CD4-positive, alpha-beta T cell treated with Interleukin-10 for 1 hour (primary cell): Measurements from ENCODE around the gene PPP1R13L.

Source experiments
- DNase-seq: peaks from one replicate; pipeline ENCODE4 v3.0.0-alpha.2; 2020

Gene PPP1R13L

DNA sequence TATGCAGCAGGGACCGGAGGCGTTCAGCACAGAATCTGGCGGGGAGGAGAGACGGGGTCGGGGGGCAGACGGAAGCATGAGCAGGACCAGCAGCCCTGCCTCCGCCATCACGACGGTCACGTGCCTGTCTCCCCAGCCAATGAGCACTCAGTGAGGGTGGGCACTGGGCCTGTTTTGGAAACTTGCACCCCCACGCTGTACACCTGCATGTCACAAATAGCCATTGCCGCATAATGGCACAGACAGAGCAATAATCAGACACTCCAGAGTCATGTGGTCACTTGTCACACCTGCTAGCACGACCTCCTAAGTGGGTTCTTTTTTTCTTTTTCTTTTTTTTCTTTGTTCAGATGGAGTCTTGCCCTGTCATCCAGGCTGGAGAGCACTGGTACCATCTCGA is 43.3 kb downstream of the PPP1R13L start:
- DNase-seq: no peak

- no peak for DNase-seq
Measured at GRCh38 chr19:45358213-45358792, 46.6 kb downstream of the PPP1R13L start.

GRCh38 chr19:45357445-45357783 is 47.5 kb downstream of the PPP1R13L start:
- DNase-seq: no peak

DNA sequence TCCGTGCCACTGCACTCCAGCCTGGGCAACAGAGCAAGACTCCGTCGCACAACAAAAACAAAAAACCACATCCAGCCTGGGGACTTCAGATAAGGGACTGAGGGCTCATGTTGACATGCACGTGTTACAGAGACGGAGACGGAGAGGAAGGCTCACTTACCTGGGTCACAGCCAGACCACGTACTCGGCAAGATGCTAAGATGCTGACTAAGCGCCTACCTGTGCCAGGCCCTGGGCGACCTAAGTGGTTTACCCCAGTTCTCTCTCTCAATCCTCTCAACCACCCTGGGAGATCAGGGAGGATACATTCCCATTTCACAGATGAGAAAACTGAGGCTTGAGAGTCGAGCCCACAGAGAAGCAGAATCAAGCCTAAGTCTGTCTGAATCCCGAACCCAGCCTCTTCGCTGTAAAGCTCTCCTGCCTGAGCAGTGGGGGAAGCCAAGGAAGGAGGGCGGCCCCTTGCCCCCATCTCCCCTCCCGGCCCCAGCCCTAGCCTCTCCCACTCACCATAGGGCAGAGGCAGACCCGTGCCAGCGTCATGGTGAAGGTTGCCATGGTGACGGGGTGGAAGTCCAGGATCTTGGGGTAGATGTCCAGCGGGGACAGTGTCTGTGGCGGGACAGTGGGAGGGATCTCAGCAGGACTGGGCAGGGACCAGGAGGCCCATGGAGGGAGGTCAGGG is 48.0 kb downstream of the PPP1R13L start:
- no peak for DNase-seq

DNA sequence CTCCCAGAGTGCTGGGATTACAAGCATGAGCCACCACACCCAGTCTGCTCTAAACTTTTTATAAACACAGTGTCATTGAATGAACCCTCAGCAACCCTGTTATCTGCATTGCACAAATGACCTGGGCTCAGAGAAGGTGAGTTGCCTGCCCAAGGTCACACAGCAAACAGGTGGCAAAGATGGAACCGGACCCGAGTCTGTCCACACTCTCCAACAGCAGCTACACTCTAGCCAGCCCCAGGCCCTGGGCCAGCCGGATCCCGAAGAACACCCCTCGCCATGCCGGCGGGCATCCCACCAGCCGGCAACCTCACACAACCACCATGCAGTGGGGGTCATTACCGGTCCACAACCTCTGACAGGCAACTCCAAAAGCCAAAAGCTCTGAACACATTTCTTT is 49.0 kb downstream of the PPP1R13L start:
- DNase-seq: no peak

DNA sequence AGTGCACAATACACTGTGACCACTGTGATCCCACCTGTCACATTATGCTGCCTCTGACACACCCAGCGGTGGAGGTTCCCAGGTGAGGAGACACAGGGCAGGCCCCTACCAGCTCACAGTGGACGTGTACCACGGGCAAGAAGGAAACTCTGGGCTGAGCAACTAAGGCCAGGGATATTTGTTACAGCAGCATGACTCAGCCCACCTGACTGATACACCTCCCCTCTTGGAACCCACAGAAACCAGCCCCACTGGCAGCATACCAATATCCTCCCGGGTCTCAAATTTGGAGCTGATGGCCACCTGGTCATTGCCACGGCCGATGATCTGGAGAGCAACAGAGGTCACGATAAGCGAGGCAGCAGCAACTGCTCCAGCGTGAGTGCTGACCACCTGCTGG is 49.5 kb downstream of the PPP1R13L start:
- no peak for DNase-seq

DNA sequence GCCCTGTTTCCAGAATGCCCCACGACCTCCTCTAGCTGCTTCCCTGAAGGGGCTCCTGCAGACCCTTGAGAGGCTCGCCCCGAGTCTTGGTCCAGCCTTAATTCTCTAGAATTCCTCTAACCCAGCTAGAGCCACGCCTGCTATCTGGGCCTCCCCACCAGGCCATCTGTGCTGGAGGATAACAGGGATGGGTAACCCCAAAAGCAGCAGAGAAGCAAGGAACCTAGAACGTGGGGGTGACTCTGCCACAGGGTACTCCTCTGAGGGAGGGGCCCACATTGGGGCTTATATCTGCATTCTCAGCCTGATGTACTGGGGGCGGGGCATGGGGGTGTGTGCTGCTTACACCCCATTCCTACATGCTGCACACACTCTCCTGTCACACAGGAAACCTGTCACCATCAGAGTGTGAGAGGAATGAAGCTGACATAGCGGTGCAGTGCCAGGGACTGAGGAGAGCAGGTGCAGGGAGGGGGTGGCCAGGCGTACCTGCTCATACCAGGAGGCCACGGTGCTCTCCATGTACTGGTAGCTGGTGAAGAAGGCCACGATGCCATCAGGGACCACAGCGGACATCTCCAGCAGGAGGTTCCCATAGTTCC is 50.5 kb downstream of the PPP1R13L start:
- DNase-seq: no peak

GRCh38 chr19:45352914-45353796 is 51.7 kb downstream of the PPP1R13L start:
- DNase-seq: no peak

- no peak for DNase-seq
Measured at GRCh38 chr19:45352471-45352870, 52.4 kb downstream of the PPP1R13L start.

DNA sequence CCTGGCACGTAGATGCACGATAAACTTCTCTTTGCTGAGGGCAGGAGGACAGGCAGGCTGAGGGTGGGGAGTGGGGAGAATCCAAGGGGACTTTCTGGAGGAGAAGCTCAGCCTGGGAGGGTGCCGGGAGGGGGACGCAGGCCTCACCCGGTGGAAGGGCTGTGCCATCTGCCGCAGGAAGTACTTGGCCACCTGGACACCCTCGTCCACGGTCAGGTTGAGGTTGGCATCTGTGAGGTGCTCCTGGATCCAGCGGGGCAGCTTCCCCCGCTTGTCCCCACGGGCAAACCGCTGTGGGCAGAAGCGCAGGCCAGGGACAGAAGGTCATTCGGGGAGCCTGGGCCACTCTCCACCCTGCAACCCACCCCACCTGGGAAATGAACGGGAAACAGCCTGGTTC is 52.8 kb downstream of the PPP1R13L start:
- DNase-seq: no peak

DNA sequence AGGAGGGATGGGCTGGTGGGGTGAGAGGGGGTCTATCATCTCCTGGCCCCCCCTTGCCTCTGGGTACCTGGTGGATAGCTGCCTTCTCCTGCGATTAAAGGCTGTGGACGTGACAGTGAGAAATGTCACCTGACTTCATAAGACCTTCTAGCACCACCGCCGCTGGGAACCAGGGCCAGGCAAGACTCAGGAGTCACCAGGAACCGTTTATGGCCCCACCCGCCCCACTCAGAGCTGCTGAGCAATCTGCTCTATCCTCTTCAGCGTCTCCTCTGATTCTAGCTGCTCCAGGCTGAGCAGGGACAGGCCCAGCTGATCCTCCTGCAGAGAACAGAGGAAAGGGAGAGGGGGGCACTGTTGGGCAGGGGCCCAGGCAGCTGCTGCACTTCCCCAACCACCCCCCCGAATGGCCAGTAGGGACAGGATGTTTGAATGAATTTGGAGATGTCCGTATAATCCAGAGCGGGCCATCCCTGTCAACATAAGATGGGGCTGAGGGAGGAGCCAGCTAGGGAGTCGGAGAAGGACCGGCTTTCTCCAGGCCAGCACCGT is 53.4 kb downstream of the PPP1R13L start:
- no peak for DNase-seq

- no peak for DNase-seq
Measured at GRCh38 chr19:45350477-45351058, 54.3 kb downstream of the PPP1R13L start.

DNA sequence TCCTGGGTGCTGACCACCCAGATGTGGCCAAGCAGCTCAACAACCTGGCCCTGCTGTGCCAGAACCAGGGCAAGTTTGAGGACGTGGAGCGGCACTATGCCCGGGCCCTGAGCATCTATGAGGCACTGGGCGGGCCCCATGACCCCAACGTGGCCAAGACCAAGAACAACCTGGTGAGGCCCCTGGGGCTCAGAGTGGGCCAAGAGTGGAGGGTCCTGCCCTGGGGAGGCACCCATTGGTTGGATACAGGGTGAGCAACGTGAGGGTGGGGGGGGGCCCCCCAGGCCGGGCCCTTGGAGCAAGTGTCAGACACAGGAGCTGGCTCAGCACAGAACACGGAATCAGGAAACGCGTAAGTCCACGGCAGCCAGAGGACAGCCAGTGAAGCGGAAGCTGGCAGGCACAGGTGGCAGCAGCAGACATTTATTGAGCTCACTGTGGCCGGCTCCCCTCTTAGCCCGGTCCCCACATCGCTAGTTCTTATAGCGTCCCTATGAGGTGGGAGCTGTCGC is 55.4 kb downstream of the PPP1R13L start:
- DNase-seq: no peak

- no peak for DNase-seq
Measured at GRCh38 chr19:45349126-45349415, 55.8 kb downstream of the PPP1R13L start.

DNA sequence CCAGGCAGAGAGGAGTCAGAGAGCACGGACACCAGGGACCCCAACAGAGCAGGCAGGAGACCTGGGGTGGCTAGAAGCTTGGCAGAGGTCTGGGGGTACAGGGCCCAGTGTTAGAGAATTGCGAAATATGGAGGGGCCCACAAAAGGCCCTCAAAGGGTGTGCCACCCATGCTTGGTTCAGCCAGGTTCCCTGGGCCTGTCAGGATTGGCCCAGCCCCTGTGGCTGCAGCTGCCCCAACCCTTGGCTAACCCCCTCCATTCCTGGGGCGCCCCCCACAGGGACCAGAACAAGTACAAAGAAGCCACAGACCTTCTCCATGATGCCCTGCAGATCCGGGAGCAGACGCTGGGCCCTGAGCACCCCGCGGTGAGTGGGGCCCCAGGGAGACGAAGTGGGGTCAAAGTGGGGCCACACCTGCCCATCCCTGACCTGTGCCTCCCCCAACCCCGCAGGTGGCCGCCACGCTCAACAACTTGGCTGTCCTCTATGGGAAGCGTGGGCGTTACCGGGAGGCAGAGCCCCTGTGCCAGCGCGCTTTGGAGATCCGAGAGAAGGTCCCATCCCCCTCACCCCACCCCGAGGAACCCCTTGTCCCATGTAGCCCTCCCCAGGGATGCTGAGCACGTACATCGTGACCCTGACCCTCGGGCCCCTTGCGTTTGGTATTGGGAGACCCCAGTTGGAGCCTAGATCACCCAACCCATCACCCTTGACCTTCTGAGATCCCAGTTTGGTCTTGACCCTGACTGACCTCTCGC is 56.3 kb downstream of the PPP1R13L start:
- no peak for DNase-seq

DNA sequence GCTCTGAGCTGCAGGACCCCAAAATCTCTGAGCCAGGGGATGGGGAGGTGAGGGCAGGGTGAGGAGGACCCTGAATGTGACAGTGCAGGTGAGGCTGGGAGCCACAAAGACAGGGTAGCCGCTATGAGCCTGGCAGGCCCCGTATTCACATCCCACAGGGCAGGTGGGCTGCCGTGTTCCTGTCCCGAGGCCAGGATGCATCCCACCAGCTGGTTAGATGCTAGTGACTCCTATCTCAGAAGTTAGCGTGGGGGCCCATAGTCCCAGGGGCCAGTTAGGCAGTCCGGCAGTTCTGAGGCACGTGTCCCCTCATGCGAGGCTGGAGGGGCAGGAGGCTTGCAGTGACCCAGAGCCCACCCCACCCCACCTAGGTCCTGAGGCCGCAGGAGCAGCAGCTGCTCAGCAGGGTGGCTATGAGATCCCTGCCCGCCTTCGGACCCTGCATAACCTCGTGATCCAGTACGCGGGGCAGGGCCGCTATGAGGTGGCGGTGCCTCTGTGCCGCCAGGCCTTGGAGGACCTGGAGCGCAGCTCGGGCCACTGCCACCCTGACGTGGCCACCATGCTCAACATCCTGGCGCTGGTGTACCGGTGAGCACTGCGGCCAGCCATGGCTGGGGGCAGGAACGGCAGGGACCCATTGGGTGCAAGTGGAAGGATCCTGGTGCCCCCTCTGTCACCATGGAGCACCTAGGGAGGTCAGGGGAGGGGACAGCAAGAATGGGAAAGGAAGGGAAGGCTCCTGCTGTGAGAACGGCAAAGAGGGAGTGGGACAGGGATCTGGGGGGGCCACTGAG is 57.1 kb downstream of the PPP1R13L start:
- no peak for DNase-seq

- no peak for DNase-seq
Measured at GRCh38 chr19:45346449-45346848, 58.4 kb downstream of the PPP1R13L start.

GRCh38 chr19:45345506-45345860 is 59.4 kb downstream of the PPP1R13L start:
- DNase-seq: no peak

DNA sequence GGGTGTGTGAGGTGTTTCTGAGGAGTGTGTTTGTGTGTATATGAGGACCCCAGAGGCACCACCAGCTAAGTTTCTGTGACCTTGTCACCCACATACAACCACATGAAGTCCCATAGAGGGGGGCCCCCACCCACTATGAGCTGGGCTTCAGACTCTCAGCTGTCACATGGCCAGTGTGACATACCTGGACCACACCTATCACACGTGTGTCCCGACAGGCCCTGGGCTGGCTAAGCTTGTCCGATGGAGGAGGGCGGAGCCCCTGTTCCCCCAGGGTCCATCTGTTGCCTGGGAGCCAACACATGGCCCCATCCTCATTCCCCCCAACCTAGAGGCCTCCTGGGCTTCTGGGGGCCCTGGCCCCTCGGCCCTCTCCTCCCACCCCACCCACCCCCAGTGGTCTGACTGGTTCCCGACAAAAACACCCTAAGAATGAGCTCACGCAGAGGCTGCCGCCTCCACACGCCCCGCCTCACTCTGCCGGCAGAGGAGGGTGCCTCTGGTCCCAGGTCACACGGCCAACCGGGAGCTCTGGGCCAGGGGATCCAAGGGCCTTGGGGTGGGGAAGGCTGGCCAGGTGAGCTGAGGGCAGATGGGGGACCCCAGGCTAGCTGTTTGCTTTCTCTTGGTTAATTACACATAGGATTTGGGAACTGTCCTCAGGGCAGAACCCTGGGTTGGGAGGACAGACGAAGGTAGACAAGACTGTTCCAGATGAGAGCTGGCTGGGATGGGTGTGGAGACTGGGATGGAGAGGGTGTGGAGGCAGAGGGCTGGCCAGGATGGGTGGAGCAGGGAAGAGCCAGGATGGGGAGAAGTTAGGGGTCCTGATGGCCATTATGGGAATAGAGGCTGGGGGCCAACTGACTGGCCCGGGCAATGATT is 60.0 kb downstream of the PPP1R13L start:
- no peak for DNase-seq

DNA sequence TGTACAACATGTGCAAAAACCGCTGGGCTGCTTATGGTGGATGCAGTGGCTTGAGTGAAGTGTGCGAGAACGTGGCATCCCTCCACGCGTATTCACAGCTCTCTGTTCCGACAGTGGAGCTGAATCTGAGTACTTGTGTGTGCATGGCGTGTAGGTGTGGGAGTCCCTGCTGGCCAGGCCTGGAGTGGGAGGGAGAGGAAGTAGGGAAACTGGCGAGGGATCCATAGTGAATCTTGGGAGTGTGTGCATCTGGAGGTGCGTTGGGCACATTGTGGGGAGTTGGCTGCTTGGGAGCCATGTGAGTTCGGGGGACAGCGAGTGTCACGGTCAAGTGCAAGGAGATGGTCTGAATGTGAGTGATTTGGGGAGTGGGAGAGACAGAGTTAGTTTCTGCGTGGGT is 62.0 kb downstream of the PPP1R13L start:
- no peak for DNase-seq
